ENCODE data around the gene TAT. TPM values are rescaled to one million over a fixed set of nuclear protein-coding genes. Genes with fewer than 3 reads are reported as not detected.

The TAT gene
- polyA plus RNA-seq, 3 donors: not detected

GRCh38 chr16:71520550-71520949 lies 56.3 kb downstream of the TAT start:
- H3K36me3 Mint-ChIP-seq: no peaks in the 10 kb centered on the region
- H3K36me3 ChIP-seq (replicated peaks in 1 of 2; ENCODE audit: control insufficient read depth in 1 of 2, insufficient read depth in 2 of 2, low read length in 2 of 2): no peaks in the 10 kb centered on the region
- H3K9me3 ChIP-seq (replicated peaks in 1 of 2; ENCODE audit: control insufficient read depth in 1 of 2, insufficient read depth in 1 of 2, low read length in 2 of 2): no peaks in the 10 kb centered on the region
- no peak overlapping the region for H3K4me2 ChIP-seq (replicated peaks; ENCODE audit: extremely low read depth, low read length, poor library complexity, severe bottlenecking)
- no peak overlapping the region for H3K9ac ChIP-seq (ENCODE audit: insufficient read depth, low read length, poor library complexity, severe bottlenecking)
- peaks cover 8 to 17% (median 9%) of the 10 kb centered on the region in 3 donors for H3K27me3 Mint-ChIP-seq (ENCODE audit: low read depth in 3 of 3)
- H3K4me3 Mint-ChIP-seq: no peak overlapping the region
- no peak for DNase-seq
- H3K4me3 ChIP-seq (replicated peaks in 1 of 3; ENCODE audit: low read depth in 2 of 3, low read length in 3 of 3): no peak overlapping the region
- H2AFZ ChIP-seq (ENCODE audit: insufficient read depth, low read depth, low read length, poor library complexity, severe bottlenecking): no peak overlapping the region
- peaks cover 0 to 3% of the 10 kb centered on the region in 2 donors for H3K27me3 ChIP-seq (ENCODE audit: control insufficient read depth in 2 of 2, insufficient read depth in 2 of 2, low read length in 2 of 2)
- no peak overlapping the region for H3K27ac Mint-ChIP-seq
- no peak overlapping the region for H3K27ac ChIP-seq (ENCODE audit: low read depth in 1 of 2, low read length in 2 of 2)
- no peak for TF ChIP-seq CTCF (IDR thresholded peaks at IDR 0.05)
- peaks cover 0 to 4% (median 0%) of the 10 kb centered on the region in 7 donors for H3K9me3 Mint-ChIP-seq
- H3K4me1 ChIP-seq (ENCODE audit: control insufficient read depth in 1 of 2, insufficient read depth in 2 of 2, low read length in 2 of 2): no peaks in the 10 kb centered on the region
- no peaks in the 10 kb centered on the region for H3K4me1 Mint-ChIP-seq
- WGBS (ENCODE audit: insufficient coverage): 93% methylated on average over 3 of the region's 3 CpGs
- intact Hi-C loops (cut with micrococcal nuclease): no loop called here
- no peaks in the 10 kb centered on the region for H4K20me1 ChIP-seq (ENCODE audit: insufficient read depth, low read length)
- no peaks in the 10 kb centered on the region for H3K79me2 ChIP-seq (ENCODE audit: insufficient read depth, low read length)

Small RNAs within 50 kb of the gene (small RNA-seq; reads per million reads assigned to genes)
- not detected for gene RNU6-1061P (ENCODE audit: insufficient read length, low read depth)

Other genes starting within 250 kb of the TAT start
- gene CALB2, start 218.4 kb downstream of the TAT start, polyA plus RNA-seq: not detected
- gene TLE7, start 135.0 kb downstream of the TAT start, polyA plus RNA-seq: not detected
- 1 to 10 TPM; 2.1 to 3.9 (median 2.8) TPM for gene ZNF23, start 114.8 kb downstream of the TAT start, polyA plus RNA-seq
- gene ZNF19, start 87.8 kb downstream of the TAT start, polyA plus RNA-seq: under 1 TPM in 2 of 3 donors, not detected in 1; 0.41 to 0.80 TPM
- not detected for gene CHST4, start 50.7 kb downstream of the TAT start, polyA plus RNA-seq
- under 1 TPM in 1 of 3 donors, not detected in 2; 0.12 TPM for gene MARVELD3, start 49.1 kb upstream of the TAT start, polyA plus RNA-seq
- 1 to 10 TPM in 2 of 3 donors, under 1 TPM in 1; 0.57 to 2.5 (median 1.4) TPM for gene PHLPP2, start 147.6 kb upstream of the TAT start, polyA plus RNA-seq
- 10 to 100 TPM in 2 of 3 donors, 1 to 10 TPM in 1; 6.7 to 43.8 (median 10.7) TPM for gene AP1G1, start 231.7 kb upstream of the TAT start, polyA plus RNA-seq

Measured in CD14-positive monocyte (primary cell).